C1 segment of cervical spinal cord (tissue), 14 donors: ENCODE data around the gene HARS1.
"Not testable (repeated sequence)": the region's sequence is repeated elsewhere in the genome, so short reads cannot be mapped to it uniquely, and the experiment has no call there.

ENCODE experiments used
- DNase-seq, 14 donors: peaks; one replicate each; lab custom pipeline; 2025; lab: John Stamatoyannopoulos, UW

The HARS1 gene

GRCh38 chr5:140690941-140691924 lies at the start of gene HARS1, which contains the start of gene HARS2:
HARS1 (minus strand) TSS chr5:140691370; CDS start chr5:140691304, 66 bp downstream.
HARS2 (plus strand) TSS chr5:140691455; CDS start chr5:140691649, 194 bp downstream.
- DNase-seq = peak; percentile 9 to 92 (median 86)

- DNase-seq = no peak
Observed at GRCh38 chr5:140737486-140737885, 46.3 kb upstream of the HARS1 start.

GRCh38 chr5:140734354-140734753 lies 43.2 kb upstream of the HARS1 start:
- DNase-seq = no peak

DNA sequence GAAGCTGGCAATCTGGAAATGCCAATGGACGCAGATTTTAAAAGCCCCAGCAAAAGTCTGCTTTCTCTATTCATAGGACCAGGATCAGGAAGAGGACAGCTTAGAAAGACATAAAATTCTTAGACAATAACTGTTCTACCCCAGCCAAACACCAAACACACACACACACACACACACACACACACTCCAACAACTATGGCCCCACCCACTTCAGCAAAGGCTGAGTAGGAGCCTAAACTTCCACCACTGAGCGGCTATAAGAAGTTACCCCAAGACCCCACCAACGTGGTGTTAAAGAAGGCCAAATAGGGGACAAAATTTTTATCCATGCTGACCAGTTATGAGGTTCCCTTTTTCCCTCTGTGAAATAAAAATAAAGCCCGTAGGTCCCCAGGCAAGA lies 41.9 kb upstream of the HARS1 start:
- no peak for DNase-seq

GRCh38 chr5:140725799-140726471 lies 34.8 kb upstream of the HARS1 start:
- peak in 3 of 14 donors; percentile 4 to 63 (median 17) for DNase-seq

GRCh38 chr5:140721395-140721794 lies 30.2 kb upstream of the HARS1 start:
- DNase-seq = not testable (repeated sequence)

GRCh38 chr5:140720738-140721137 lies 29.6 kb upstream of the HARS1 start:
- not testable (repeated sequence) for DNase-seq

- DNase-seq = no peak
Observed at GRCh38 chr5:140718266-140718592, 27.1 kb upstream of the HARS1 start.

- not testable (repeated sequence) for DNase-seq
Observed at GRCh38 chr5:140716238-140716637, 25.1 kb upstream of the HARS1 start.

- DNase-seq = no peak
Observed at GRCh38 chr5:140713562-140714094, 22.5 kb upstream of the HARS1 start.

DNA sequence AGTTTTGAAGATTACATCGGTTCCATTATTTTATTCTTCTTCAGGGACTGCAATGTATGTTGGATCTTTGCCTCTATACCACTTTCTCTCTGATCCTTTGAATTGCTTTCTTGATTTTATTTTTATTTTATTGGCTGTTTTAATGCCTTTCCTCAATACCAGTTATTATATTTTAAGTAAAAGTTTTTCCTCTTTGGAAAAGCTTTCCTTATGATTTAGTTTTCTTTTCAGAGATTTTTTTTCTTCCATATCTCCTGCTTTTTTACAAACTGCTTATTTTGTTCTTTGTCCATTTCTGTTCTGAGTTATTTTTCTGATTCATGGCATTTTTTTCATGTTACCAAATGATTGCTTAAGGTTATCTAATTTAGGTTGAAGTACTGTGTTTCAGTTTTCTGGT lies 20.6 kb upstream of the HARS1 start:
- no peak for DNase-seq

GRCh38 chr5:140710899-140711552 lies 19.9 kb upstream of the HARS1 start:
- peak in 12 of 14 donors; percentile 8 to 83 (median 65) for DNase-seq

DNA sequence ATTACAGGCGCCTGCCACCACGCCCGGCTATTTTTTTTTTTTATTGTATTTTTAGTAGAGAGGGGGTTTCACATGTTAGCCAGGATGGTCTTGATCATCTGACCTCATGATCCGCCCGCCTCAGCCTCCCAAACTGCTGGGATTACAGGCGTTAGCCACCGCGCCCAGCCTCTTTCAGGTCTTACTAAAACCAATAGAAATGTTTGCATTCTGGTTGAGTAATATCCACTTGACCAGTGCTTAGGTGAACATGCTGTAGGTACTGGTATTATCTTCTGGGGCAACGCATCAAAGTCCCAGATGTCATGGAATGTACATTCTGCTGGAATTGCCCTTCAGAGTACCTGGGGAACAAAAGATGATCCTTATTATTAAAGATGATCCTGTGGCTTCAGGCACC lies 17.6 kb upstream of the HARS1 start:
- DNase-seq = not testable (repeated sequence)

- no peak for DNase-seq
Observed at GRCh38 chr5:140707812-140708211, 16.6 kb upstream of the HARS1 start.

DNA sequence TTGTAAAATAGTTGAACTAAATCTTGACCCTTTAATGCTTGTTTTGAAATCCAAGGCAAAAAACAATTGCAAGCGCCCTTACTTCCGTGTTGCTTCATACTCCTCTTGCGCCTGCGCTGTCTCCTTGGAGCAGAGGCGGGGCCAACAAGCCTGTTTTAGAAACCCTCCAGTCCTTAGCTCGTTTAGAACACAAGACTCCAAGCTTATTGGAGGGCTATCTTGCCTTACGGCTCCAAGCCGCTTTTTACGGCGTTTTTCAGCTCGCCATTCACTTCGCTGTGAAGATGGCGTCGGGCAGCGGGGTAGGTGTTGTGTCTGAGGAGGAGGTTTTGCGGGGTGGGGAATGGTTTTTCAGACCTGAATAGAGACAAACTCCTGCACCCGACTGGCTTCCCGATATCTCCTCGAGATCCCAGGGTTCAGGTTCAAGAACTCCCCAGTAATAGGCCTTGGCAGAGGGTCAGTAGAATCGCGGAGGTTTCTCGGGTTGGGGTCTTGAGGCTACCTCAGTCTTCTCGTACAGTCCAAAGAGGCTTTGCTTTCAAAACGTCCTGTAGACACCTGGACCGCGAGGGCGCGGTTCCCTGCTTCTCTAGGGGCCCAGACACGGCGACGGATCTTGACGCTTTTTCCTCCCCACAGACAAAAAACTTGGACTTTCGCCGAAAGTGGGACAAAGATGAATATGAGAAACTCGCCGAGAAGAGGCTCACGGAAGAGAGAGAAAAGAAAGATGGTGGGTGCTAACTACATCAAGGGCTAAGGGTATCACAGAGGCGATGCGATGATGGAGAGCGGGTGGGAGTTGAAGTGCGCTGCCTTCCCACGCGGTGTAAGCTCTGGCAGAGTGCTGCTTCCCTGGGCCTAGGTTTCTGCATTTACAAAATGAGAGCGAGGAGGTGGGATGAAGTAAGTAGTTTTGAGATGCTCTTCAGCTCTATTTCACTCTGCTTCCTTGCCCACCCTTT lies 9.3 kb upstream of the HARS1 start, which contains the start of gene ZMAT2:
TSS of gene ZMAT2 (plus strand) at position 271 of the 968 bp plus-strand sequence. CDS start at position 285, 14 bp downstream.
- peak; percentile 19 to 97 (median 90) for DNase-seq

DNA sequence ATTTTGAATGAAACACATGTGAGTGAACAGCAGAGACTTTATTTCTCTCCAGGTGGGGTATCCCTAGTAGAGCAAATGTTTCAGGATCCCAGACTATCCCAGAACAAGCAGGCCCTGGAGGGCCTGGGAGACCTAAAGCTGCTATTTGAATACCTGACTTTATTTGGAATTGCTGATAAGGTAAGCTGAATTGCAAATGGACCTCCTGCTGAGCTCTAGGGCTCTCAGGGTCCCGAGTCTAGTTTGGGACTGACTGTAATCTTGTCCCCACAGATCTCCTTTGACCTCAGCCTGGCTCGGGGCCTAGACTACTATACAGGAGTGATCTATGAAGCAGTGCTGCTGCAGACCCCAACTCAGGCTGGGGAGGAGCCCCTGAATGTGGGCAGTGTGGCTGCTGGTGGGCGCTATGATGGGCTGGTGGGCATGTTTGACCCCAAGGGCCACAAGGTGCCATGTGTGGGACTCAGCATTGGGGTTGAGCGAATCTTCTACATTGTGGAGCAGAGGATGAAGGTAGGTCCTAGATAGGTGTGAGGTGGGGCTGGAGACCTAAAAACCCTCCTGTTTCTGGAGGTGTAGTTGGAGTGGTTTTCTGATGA lies 5.8 kb upstream of the HARS1 start:
- DNase-seq = no peak

- DNase-seq = no peak
Observed at GRCh38 chr5:140694276-140694675, 3.1 kb upstream of the HARS1 start.

DNA sequence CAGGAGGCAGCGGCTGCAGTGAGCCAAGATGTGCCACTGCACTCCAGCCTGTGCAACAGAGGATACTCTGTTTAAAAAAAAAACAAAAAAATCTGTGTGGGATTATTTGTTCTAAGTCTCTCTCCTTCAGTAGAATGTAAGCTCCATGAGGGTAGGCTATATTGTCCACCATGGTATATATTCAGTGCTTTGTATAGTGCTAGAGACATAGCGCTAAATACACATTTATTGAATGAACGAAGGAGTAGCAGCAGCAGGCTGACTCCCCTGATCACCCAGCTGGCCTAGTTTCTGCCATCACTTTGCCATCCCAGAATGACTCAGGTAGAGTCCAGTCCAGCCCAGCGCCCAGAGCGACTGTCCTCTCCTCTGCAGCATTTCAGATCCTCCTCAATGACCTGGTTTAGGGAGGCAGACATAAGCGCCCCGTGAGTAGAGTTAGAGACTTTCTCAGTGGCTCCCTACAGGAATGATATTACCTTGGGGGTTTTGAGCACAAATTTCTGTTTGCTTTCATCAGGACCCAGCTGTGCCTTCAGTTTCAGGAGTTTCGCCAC lies 716 bp downstream of the HARS1 start:
- no peak for DNase-seq

- DNase-seq = no peak
Observed at GRCh38 chr5:140678993-140679392, 12.2 kb downstream of the HARS1 start.

DNA sequence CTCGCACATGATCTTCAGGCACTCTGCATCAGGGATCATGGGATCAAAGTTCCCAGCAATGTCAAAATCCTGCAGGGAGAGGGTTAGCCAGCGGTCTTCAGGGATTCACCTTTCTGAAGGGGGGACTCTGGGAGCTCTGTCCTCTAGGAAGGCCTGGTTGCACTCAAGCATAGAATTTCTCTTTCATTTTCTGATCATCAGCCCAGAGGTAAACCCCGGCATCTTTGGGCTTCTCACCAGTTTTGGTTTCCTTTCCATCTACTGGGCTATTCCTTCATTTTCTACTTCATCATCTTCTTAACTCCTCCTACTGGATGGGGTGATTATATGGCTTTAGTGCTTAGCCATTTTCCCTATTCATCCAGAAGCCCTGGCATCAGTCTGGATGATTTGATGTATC lies 13.2 kb downstream of the HARS1 start:
- DNase-seq = no peak
